A549 (cell line): ENCODE results near the gene HRH1. TPM values are rescaled to one million over a fixed set of nuclear protein-coding genes. Genes with fewer than 3 reads are reported as not detected.

Experiments
- ATAC-seq, 2 experiments: fragments of 200-7000 bp in 1 of 2; fragments of >200 bp in 1 of 2; cut with Nextera tagmentation in 1 of 2; cut with Tn5 transposase in 1 of 2; 3 replicates each; pipeline versions ENCODE4 v1.8.0 to v1.9.1; 2018 to 2020; ENCODE audit warnings: mild to moderate bottlenecking in 1 of 2, moderate library complexity in 1 of 2
- CTCF ChIA-PET: fragments of 300-600 bp; sonication (Branson Sonifier 250); formaldehyde crosslinking; extraction: SDS; loops from one replicate; lab custom pipeline; 2021; ENCODE audit warnings: antibody characterized with exemption, inconsistent platforms; lab: Yijun Ruan, JAX
- POLR2A ChIA-PET: fragments of 350-600 bp; formaldehyde crosslinking; extraction: SDS; loops from one replicate; lab custom pipeline; 2021; ENCODE audit warnings: antibody characterized with exemption, inconsistent platforms; lab: Yijun Ruan, JAX
- DNase-seq, 2 experiments: peaks; one replicate each; pipeline versions ENCODE4 v3.0.0 to v3.0.0-alpha.2; 2011 to 2016; ENCODE audit warnings: low read depth in 1 of 2, low spot score in 1 of 2
- FAIRE-seq: peaks from 2 replicates; lab custom pipeline; 2011; peaks lifted over from hg19 to GRCh38; lab: Jason Lieb, UNC
- H3K27ac ChIP-seq, 2 experiments: fragments of >200 bp; sonication (Bioruptor Twin); formaldehyde crosslinking; 3 replicates each; pipeline ENCODE4 v1.5.1; 2016 to 2017
- H3K4me1 ChIP-seq: fragments of >200 bp; sonication (Bioruptor Twin); formaldehyde crosslinking; 3 replicates; pipeline ENCODE4 v1.6.1; 2016
- H3K4me2 ChIP-seq: fragments of >200 bp; sonication (Bioruptor Twin); formaldehyde crosslinking; 3 replicates; pipeline ENCODE4 v1.6.1; 2016
- H3K4me3 ChIP-seq: fragments of >200 bp; sonication (Bioruptor Twin); formaldehyde crosslinking; 3 replicates; pipeline ENCODE4 v1.5.1; 2016
- H3K9me3 ChIP-seq: fragments of >200 bp; sonication (Bioruptor Twin); formaldehyde crosslinking; 3 replicates; pipeline ENCODE4 v1.6.1; 2016
- CBX2 ChIP-seq: fragments of 200-600 bp; sonication (generic); IDR thresholded peaks from 2 replicates; pipeline ENCODE4 v1.6.1; 2016; ENCODE audit warnings: low read depth, mild to moderate bottlenecking, borderline replicate concordance
- EHMT2 ChIP-seq: fragments of 200-600 bp; sonication (generic); IDR thresholded peaks from 2 replicates; pipeline ENCODE4 v1.6.1; 2016; ENCODE audit warnings: antibody characterized with exemption, low read depth, mild to moderate bottlenecking, moderate library complexity
- FOSB ChIP-seq: fragments of 250-450 bp; sonication (Bioruptor Pico); IDR thresholded peaks from 2 replicates; pipeline ENCODE4 v1.5.0; 2020; ENCODE audit warnings: mild to moderate bottlenecking, moderate library complexity
- FOSL2 ChIP-seq, 2 experiments: fragments of 450-650 bp in 1 of 2; fragments of >200 bp in 1 of 2; sonication (Bioruptor Twin) in 1 of 2; formaldehyde crosslinking; IDR thresholded peaks; 2 replicates each; pipeline versions ENCODE4 v1.5.0 to v1.6.1; 2016 to 2020; ENCODE audit warnings: mild to moderate bottlenecking in 1 of 2, moderate library complexity in 1 of 2
- GATA3 ChIP-seq: IDR thresholded peaks from 2 replicates; pipeline ENCODE4 v1.6.1; 2012; ENCODE audit warnings: borderline replicate concordance
- HOXB13 ChIP-seq: fragments of 250-450 bp; sonication (Bioruptor Pico); IDR thresholded peaks from 2 replicates; pipeline ENCODE4 v1.5.0; 2020; ENCODE audit warnings: low read depth, mild to moderate bottlenecking, moderate library complexity
- HOXB5 ChIP-seq: fragments of 250-450 bp; sonication (Bioruptor Pico); IDR thresholded peaks from 2 replicates; pipeline ENCODE4 v1.5.0; 2020; ENCODE audit warnings: mild to moderate bottlenecking, moderate library complexity
- JUN ChIP-seq, 2 experiments: fragments of >200 bp; sonication (Bioruptor Twin); formaldehyde crosslinking; IDR thresholded peaks; 2 replicates in 1 of 2; 3 replicates in 1 of 2; pipeline ENCODE4 v1.6.1; 2016 to 2017
- KDM5A ChIP-seq: fragments of 200-600 bp; sonication (generic); IDR thresholded peaks from 2 replicates; pipeline ENCODE4 v1.6.1; 2016; ENCODE audit warnings: antibody characterized with exemption, mild to moderate bottlenecking
- MYC ChIP-seq: IDR thresholded peaks from 2 replicates; pipeline ENCODE4 v1.6.1; 2012; ENCODE audit warnings: mild to moderate bottlenecking, inconsistent platforms, low read length, improper control_type of control experiment, borderline replicate concordance
- PHF8 ChIP-seq: fragments of 200-600 bp; sonication (generic); IDR thresholded peaks from 2 replicates; pipeline ENCODE4 v1.6.1; 2016; ENCODE audit warnings: low read depth, mild to moderate bottlenecking, antibody characterized with exemption, moderate library complexity, borderline replicate concordance
- POLR2AphosphoS2 ChIP-seq: conservative IDR thresholded peaks from 2 replicates; pipeline ENCODE4 v1.6.1; 2012; ENCODE audit warnings: low read length, improper control_type of control experiment, inconsistent platforms
- TFCP2L1 ChIP-seq: fragments of 250-450 bp; sonication (Bioruptor Pico); IDR thresholded peaks from 2 replicates; pipeline ENCODE4 v1.5.0; 2021; ENCODE audit warnings: mild to moderate bottlenecking
- ZNF302 ChIP-seq: fragments of 250-450 bp; sonication (Bioruptor Pico); IDR thresholded peaks from 2 replicates; pipeline ENCODE4 v1.9.0; 2021; ENCODE audit warnings: inconsistent platforms, mild to moderate bottlenecking, moderate library complexity
- WGBS: methylation state at CpG from one replicate; pipeline ENCODE4 v1.1.6; 2017; ENCODE audit errors: missing lambda C conversion rate; 5-methylcytosine and 5-hydroxymethylcytosine counted together
- polyA plus RNA-seq, 4 experiments: library from polyadenylated mRNA; depleted of rRNA in 3 of 4; stranded (reverse); fragments of >200 nt; fragmentation: RNase III in 1 of 4; extraction: RNeasy Plus Mini Kit Qiagen cat#74134 plus additional on column Dnase treatment in 1 of 4; gene quantifications; 2 replicates in 3 of 4; 3 replicates in 1 of 4; pipeline ENCODE4 v1.2.3, GENCODE V29; 2011 to 2017
- TF ChIP-seq, protein P1 (sequence below): IDR thresholded peaks from 2 replicates; pipeline ENCODE4 v1.6.1; 2012
- TF ChIP-seq, protein P2 (sequence below): fragments of >200 bp; sonication (Bioruptor Twin); formaldehyde crosslinking; IDR thresholded peaks from 3 replicates; pipeline ENCODE4 v1.6.1; 2016
- TF ChIP-seq, protein P3 (sequence below): fragments of 250-450 bp; sonication (Bioruptor Pico); IDR thresholded peaks from 2 replicates; pipeline ENCODE4 v1.5.0; 2020; ENCODE audit warnings: low read depth, mild to moderate bottlenecking, moderate library complexity
- TF ChIP-seq, protein P4 (sequence below): IDR thresholded peaks from 2 replicates; pipeline ENCODE4 v1.6.1; 2012; ENCODE audit warnings: low read depth, borderline replicate concordance
- TF ChIP-seq, protein P5 (sequence below): fragments of 200-600 bp; sonication (generic); IDR thresholded peaks from 2 replicates; pipeline ENCODE4 v1.6.1; 2016; ENCODE audit warnings: antibody characterized with exemption, mild to moderate bottlenecking, moderate library complexity
- TF ChIP-seq, protein P6 (sequence below): IDR thresholded peaks from 2 replicates; pipeline ENCODE4 v1.6.1; 2012

Gene HRH1
- polyA plus RNA-seq, 2 of the 4 experiments (the other 2 are of a cell fraction) = 4.2 TPM

DNA sequence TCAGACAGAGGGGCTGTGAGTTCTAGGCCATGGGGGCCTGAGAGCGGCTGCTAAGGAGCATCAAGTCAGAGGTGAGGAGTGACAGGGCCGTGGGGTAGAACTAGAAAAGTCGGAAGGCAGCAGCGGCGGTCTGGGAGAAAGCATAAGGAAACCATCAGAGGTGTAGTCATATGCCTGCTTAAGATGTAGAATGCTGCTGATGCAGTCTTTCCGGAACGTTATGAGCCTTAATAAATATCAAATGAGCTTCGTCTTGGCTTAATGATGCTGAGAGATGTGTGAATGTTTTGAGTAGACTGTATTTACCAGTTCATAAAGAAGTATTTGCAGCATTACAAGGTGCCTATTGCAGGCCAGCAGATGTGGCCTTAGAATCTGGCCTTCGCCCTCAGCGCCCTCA, 133.1 kb downstream of the HRH1 start:
- WGBS = 90% methylated on average over 10 of the region's 10 CpGs
- ATAC-seq = no peak

DNA sequence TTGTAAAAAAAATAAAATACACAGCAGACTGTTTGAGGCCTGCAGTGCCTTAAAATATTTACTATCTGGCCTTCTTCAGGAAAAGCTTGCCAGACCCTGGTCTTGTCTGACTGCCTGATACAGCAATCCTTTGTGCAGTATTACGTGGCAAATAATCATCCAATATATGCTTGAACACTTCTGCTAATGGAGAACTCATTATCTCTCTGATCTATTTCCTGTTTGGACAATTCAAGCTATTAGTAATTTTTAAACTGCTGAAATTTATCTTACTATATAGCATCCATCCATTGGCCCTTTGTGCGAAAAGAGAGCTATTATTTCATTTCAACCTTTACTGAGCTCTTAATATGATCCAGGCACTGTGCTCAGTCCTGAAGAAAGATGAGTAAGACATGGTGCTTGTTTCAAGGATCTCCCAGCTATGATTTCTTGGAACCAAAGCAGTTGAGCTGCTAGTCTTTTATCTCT, 133.8 kb downstream of the HRH1 start:
- Histone ChIP-seq H3K27ac (peak overlapping the region; percentile 73 to 85), H3K4me1 (peaks cover 46% of the 10 kb centered on the region), H3K4me3 (no peak overlapping the region), H3K4me2 (peak overlapping the region; percentile 79), H3K9me3 (no peaks in the 10 kb centered on the region)
- ATAC-seq (peak in 1 of 2 experiments; percentile 13; a peak in 2 of 6 replicates), DNase-seq (no peak), FAIRE-seq (no peak)
- TF ChIP-seq ZNF302 (CRISPR knock-in tag) = no peak
- TF ChIP-seq, protein P1, sequence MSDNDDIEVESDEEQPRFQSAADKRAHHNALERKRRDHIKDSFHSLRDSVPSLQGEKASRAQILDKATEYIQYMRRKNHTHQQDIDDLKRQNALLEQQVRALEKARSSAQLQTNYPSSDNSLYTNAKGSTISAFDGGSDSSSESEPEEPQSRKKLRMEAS = no peak
- TF ChIP-seq FOSB (CRISPR knock-in tag) = no peak
- TF ChIP-seq, protein P2, sequence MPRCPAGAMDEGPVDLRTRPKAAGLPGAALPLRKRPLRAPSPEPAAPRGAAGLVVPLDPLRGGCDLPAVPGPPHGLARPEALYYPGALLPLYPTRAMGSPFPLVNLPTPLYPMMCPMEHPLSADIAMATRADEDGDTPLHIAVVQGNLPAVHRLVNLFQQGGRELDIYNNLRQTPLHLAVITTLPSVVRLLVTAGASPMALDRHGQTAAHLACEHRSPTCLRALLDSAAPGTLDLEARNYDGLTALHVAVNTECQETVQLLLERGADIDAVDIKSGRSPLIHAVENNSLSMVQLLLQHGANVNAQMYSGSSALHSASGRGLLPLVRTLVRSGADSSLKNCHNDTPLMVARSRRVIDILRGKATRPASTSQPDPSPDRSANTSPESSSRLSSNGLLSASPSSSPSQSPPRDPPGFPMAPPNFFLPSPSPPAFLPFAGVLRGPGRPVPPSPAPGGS = no peak
- TF ChIP-seq POLR2AphosphoS2 = no peak
- TF ChIP-seq, protein P3, sequence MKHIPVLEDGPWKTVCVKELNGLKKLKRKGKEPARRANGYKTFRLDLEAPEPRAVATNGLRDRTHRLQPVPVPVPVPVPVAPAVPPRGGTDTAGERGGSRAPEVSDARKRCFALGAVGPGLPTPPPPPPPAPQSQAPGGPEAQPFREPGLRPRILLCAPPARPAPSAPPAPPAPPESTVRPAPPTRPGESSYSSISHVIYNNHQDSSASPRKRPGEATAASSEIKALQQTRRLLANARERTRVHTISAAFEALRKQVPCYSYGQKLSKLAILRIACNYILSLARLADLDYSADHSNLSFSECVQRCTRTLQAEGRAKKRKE (CRISPR knock-in tag) = no peak
- TF ChIP-seq, protein P4, sequence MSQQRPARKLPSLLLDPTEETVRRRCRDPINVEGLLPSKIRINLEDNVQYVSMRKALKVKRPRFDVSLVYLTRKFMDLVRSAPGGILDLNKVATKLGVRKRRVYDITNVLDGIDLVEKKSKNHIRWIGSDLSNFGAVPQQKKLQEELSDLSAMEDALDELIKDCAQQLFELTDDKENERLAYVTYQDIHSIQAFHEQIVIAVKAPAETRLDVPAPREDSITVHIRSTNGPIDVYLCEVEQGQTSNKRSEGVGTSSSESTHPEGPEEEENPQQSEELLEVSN = no peak
- TF ChIP-seq TFCP2L1 (CRISPR knock-in tag) = no peak
- no peak for TF ChIP-seq HOXB5 (CRISPR knock-in tag)
- TF ChIP-seq FOSL2 (IDR thresholded peaks at IDR 0.05) = no peak
- TF ChIP-seq FOSL2 (CRISPR knock-in tag; IDR thresholded peaks at IDR 0.05) = no peak
- TF ChIP-seq EHMT2 = no peak
- no peak for TF ChIP-seq PHF8
- no peak for TF ChIP-seq GATA3
- TF ChIP-seq, protein P5, sequence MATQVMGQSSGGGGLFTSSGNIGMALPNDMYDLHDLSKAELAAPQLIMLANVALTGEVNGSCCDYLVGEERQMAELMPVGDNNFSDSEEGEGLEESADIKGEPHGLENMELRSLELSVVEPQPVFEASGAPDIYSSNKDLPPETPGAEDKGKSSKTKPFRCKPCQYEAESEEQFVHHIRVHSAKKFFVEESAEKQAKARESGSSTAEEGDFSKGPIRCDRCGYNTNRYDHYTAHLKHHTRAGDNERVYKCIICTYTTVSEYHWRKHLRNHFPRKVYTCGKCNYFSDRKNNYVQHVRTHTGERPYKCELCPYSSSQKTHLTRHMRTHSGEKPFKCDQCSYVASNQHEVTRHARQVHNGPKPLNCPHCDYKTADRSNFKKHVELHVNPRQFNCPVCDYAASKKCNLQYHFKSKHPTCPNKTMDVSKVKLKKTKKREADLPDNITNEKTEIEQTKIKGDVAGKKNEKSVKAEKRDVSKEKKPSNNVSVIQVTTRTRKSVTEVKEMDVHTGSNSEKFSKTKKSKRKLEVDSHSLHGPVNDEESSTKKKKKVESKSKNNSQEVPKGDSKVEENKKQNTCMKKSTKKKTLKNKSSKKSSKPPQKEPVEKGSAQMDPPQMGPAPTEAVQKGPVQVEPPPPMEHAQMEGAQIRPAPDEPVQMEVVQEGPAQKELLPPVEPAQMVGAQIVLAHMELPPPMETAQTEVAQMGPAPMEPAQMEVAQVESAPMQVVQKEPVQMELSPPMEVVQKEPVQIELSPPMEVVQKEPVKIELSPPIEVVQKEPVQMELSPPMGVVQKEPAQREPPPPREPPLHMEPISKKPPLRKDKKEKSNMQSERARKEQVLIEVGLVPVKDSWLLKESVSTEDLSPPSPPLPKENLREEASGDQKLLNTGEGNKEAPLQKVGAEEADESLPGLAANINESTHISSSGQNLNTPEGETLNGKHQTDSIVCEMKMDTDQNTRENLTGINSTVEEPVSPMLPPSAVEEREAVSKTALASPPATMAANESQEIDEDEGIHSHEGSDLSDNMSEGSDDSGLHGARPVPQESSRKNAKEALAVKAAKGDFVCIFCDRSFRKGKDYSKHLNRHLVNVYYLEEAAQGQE = no peak
- no peak for TF ChIP-seq KDM5A
- TF ChIP-seq, protein P6, sequence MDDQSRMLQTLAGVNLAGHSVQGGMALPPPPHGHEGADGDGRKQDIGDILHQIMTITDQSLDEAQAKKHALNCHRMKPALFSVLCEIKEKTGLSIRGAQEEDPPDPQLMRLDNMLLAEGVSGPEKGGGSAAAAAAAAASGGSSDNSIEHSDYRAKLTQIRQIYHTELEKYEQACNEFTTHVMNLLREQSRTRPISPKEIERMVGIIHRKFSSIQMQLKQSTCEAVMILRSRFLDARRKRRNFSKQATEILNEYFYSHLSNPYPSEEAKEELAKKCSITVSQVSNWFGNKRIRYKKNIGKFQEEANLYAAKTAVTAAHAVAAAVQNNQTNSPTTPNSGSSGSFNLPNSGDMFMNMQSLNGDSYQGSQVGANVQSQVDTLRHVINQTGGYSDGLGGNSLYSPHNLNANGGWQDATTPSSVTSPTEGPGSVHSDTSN = no peak
- no peak for TF ChIP-seq CBX2
- POLR2A ChIA-PET = interaction anchor here (0.7 to 2.7 kb wide), 3 partner anchors 11 to 192 kb away, joined by 3 to 29 read pairs (median 3); partner anchors contain the start of gene ATG7
- 93% methylated on average over 2 of the region's 2 CpGs for WGBS
- CTCF ChIA-PET = interaction anchor here (0.7 to 1.4 kb wide), 8 partner anchors 9 to 133 kb away, joined by 3 to 6 read pairs (median 5); no protein-coding TSS in a partner anchor

More for the DNA sequence above, 133.1 kb downstream of the HRH1 start:
- Histone ChIP-seq H3K4me1 (peaks cover 46% of the 10 kb centered on the region), H3K4me2 (peak overlapping the region; percentile 79), H3K9me3 (no peaks in the 10 kb centered on the region), H3K4me3 (no peak overlapping the region), H3K27ac (peak overlapping the region; percentile 73 to 85; a peak in 5 of 6 replicates)
- CTCF ChIA-PET = interaction anchor here (0.7 to 1.4 kb wide), 4 partner anchors 8 to 132 kb away, joined by 3 to 5 read pairs (median 5); no protein-coding TSS in a partner anchor
- POLR2A ChIA-PET = interaction anchor here (1.2 to 2.7 kb wide), 3 partner anchors 15 to 191 kb away, joined by 3 to 29 read pairs (median 3); partner anchors contain the start of gene ATG7
- DNase-seq = no peak
- no peak for FAIRE-seq
- no peak for TF ChIP-seq HOXB13 (CRISPR knock-in tag)
- no peak for TF ChIP-seq JUN (IDR thresholded peaks at IDR 0.05)
- TF ChIP-seq, protein P4 = no peak
- no peak for TF ChIP-seq MYC
